ENCODE data around the gene TMEM91. TPM values are rescaled to one million over a fixed set of nuclear protein-coding genes. Genes with fewer than 3 reads are reported as not detected.

The TMEM91 gene
- polyA plus RNA-seq, 1 of the 3 experiments (the other 2 are of a cell fraction), result 5.7 TPM

- Histone ChIP-seq H3K4me1 (ENCODE audit: control insufficient read depth in 1 of 2, insufficient read depth in 2 of 2, low read depth in 1 of 2, low read length in 1 of 2) (peaks cover 10 to 15% of the 10 kb centered on the region in 2 experiments; a peak in 3 of 4 replicates), H3K4me2 (peak overlapping the region; percentile 22), H3K4me3 (ENCODE audit: low read depth in 2 of 2, low read length in 1 of 2) (no peak overlapping the region), H3K9me3 (no peaks in the 10 kb centered on the region), H3K9ac (peak overlapping the region; percentile 35; the same call in 1 of the 2 replicates), H3K36me3 (replicated peaks in 1 of 2; ENCODE audit: control insufficient read depth in 1 of 2, insufficient read depth in 2 of 2, low read length in 1 of 2) (peaks cover 0 to 3% of the 10 kb centered on the region in 2 experiments), H3K79me2 (ENCODE audit: insufficient read depth) (peaks cover 64% of the 10 kb centered on the region), H3K27me3 (ENCODE audit: insufficient read depth) (no peaks in the 10 kb centered on the region), H3F3A (replicated peaks; ENCODE audit: insufficient read depth) (peaks cover 18% of the 10 kb centered on the region), H3K27ac (ENCODE audit: low read depth in 2 of 2, low read length in 1 of 2) (peak overlapping the region in 1 of 2 experiments; percentile 87; a peak in 2 of 4 replicates), H2AFZ (ENCODE audit: low read depth) (no peak overlapping the region), H4K20me1 (ENCODE audit: insufficient read depth) (peaks cover 4% of the 10 kb centered on the region; the same call in 1 of the 2 replicates), H3K9me2 (no peaks in the 10 kb centered on the region)
- WGBS (ENCODE audit: low lambda C conversion rate), result 21% methylated on average over 6 of the region's 6 CpGs
- no peak for TF ChIP-seq GATA2 (CRISPR knock-in tag; IDR thresholded peaks at IDR 0.05)
- TF ChIP-seq RFX5 (IDR thresholded peaks at IDR 0.05; ENCODE audit: low read length), result no peak
- peak; percentile 74; the same call in 1 of the 2 replicates for TF ChIP-seq NFIC (IDR thresholded peaks at IDR 0.05; ENCODE audit: borderline replicate concordance)
- 0 out of 2 replicates have a peak, but pooled peaks have one; percentile 53 for TF ChIP-seq FOXM1 (IDR thresholded peaks at IDR 0.05; ENCODE audit: low read depth)
- TF ChIP-seq RCOR1 (IDR thresholded peaks at IDR 0.05; ENCODE audit: low read length), result no peak
- TF ChIP-seq NRF1 (IDR thresholded peaks at IDR 0.05; ENCODE audit: low read depth, low read length), result no peak
- TF ChIP-seq MEF2A (IDR thresholded peaks at IDR 0.05; ENCODE audit: borderline replicate concordance, low read depth), result peak; percentile 37; the same call in 1 of the 2 replicates
- TF ChIP-seq FOSL2 (IDR thresholded peaks at IDR 0.05; ENCODE audit: borderline replicate concordance, low read depth), result peak; percentile 87; the same call in 1 of the 2 replicates
- peak; percentile 47; the same call in 1 of the 2 replicates for TF ChIP-seq SIN3A (IDR thresholded peaks at IDR 0.05; ENCODE audit: borderline replicate concordance, low read depth, low read length)
- peak; percentile 90 for TF ChIP-seq MAX (IDR thresholded peaks at IDR 0.05; ENCODE audit: low read depth)
- peak; percentile 86 for TF ChIP-seq TEAD4 (IDR thresholded peaks at IDR 0.05; ENCODE audit: borderline replicate concordance, insufficient read depth)
- TF ChIP-seq RAD21 (IDR thresholded peaks at IDR 0.05; ENCODE audit: low read length), result no peak
- no peak for TF ChIP-seq IRF3 (IDR thresholded peaks at IDR 0.05; ENCODE audit: low read depth, low read length)
- no peak for TF ChIP-seq USF2 (IDR thresholded peaks at IDR 0.05; ENCODE audit: borderline replicate concordance, low read depth, low read length)
- peak; percentile 88; the same call in 1 of the 2 replicates for TF ChIP-seq JUND (IDR thresholded peaks at IDR 0.05)
- TF ChIP-seq USF1 (IDR thresholded peaks at IDR 0.05; ENCODE audit: borderline replicate concordance, low read depth), result 0 out of 2 replicates have a peak, but pooled peaks have one; percentile 22
- TF ChIP-seq POLR2AphosphoS5 (IDR thresholded peaks at IDR 0.05; ENCODE audit: low read depth, low read length), result peak; percentile 68; the same call in 1 of the 2 replicates
- peak; percentile 55; the same call in 1 of the 2 replicates for TF ChIP-seq ZBTB33 (IDR thresholded peaks at IDR 0.05; ENCODE audit: borderline replicate concordance, low read depth)
- TF ChIP-seq EP300 (IDR thresholded peaks at IDR 0.05; ENCODE audit: borderline replicate concordance in 1 of 2, low read depth in 1 of 2, low read length in 1 of 2), result peak in 1 of 2 experiments; percentile 89; a peak in 2 of 4 replicates
- TF ChIP-seq PBX3 (IDR thresholded peaks at IDR 0.05), result peak; percentile 74
- peak; percentile 98 for TF ChIP-seq TCF12 (IDR thresholded peaks at IDR 0.05)
- CTCF ChIA-PET, result no interaction called here
- no peak for DNase-seq
- POLR2A ChIA-PET, result no interaction called here
Measured at GRCh38 chr19:41367848-41368301, 8.5 kb upstream of the TMEM91 start.

Measured in SK-N-SH (cell line).